DND-41 (cell line): ENCODE results near the gene CTRB2.
"Not testable (repeated sequence)": the region's sequence is repeated elsewhere in the genome, so short reads cannot be mapped to it uniquely, and the experiment has no call there.

Experiments used
- ATAC-seq: fragments of 200-7000 bp; cut with Tn5 transposase; 3 replicates; pipeline ENCODE4 v1.9.1; 2021; ENCODE audit warnings: low read depth; ENCODE audit not compliant: insufficient read depth
- DNase-seq: peaks from one replicate; pipeline ENCODE4 v3.0.0-alpha.2; 2020
- H2AFZ ChIP-seq: 2 replicates; pipeline ENCODE4 v1.6.0; 2012; ENCODE audit warnings: low read depth, low read length
- H3K27ac ChIP-seq: 2 replicates; pipeline ENCODE4 v1.5.1; 2012; ENCODE audit warnings: low read length, inconsistent platforms
- H3K27me3 ChIP-seq: fragments of 200-600 bp; sonication (generic); 2 replicates; pipeline ENCODE4 v1.6.0; 2012; ENCODE audit warnings: low read length, mild to moderate bottlenecking, inconsistent platforms; ENCODE audit not compliant: insufficient read depth, poor library complexity
- H3K36me3 ChIP-seq: 2 replicates; pipeline ENCODE4 v1.5.1; 2012; ENCODE audit warnings: low read length, inconsistent platforms; ENCODE audit not compliant: insufficient read depth
- H3K4me1 ChIP-seq: 2 replicates; pipeline ENCODE4 v1.5.1; 2012; ENCODE audit warnings: mild to moderate bottlenecking, low read length; ENCODE audit not compliant: insufficient read depth
- H3K4me2 ChIP-seq: 2 replicates; pipeline ENCODE4 v1.6.0; 2012; ENCODE audit warnings: mild to moderate bottlenecking, moderate library complexity, low read length, inconsistent platforms; ENCODE audit not compliant: insufficient read depth
- H3K4me3 ChIP-seq, 2 experiments: fragments of 200-600 bp in 1 of 2; shearing (Covaris generic) in 1 of 2; 2 replicates each; pipeline ENCODE4 v1.5.1; 2012 to 2016; ENCODE audit warnings: inconsistent platforms in 2 of 2, low read length in 2 of 2, mild to moderate bottlenecking in 2 of 2, low read depth in 1 of 2, moderate library complexity in 1 of 2
- H3K79me2 ChIP-seq: 2 replicates; pipeline ENCODE4 v1.6.0; 2012; ENCODE audit warnings: low read length, inconsistent platforms; ENCODE audit not compliant: insufficient read depth
- H3K9ac ChIP-seq: 2 replicates; pipeline ENCODE4 v1.6.0; 2012; ENCODE audit warnings: low read depth, mild to moderate bottlenecking, inconsistent platforms, low read length, moderate library complexity
- H3K9me3 ChIP-seq: 2 replicates; pipeline ENCODE4 v1.5.1; 2012; ENCODE audit warnings: low read length, moderate library complexity, mild to moderate bottlenecking, inconsistent platforms; ENCODE audit not compliant: insufficient read depth, severe bottlenecking
- H4K20me1 ChIP-seq: 2 replicates; pipeline ENCODE4 v1.6.0; 2012; ENCODE audit warnings: low read length; ENCODE audit not compliant: insufficient read depth
- CTCF ChIP-seq: IDR thresholded peaks from 2 replicates; pipeline ENCODE4 v1.5.1; 2012; ENCODE audit warnings: borderline replicate concordance, low read length, moderate library complexity, mild to moderate bottlenecking; ENCODE audit not compliant: poor library complexity, severe bottlenecking; ENCODE audit errors: extremely low read depth
- EZH2 ChIP-seq: IDR thresholded peaks from 3 replicates; pipeline ENCODE4 v1.6.1; 2012; ENCODE audit warnings: borderline replicate concordance, low read depth, mild to moderate bottlenecking, moderate library complexity, low read length, inconsistent platforms; ENCODE audit not compliant: severe bottlenecking

Gene CTRB2

GRCh38 chr16:75209944-75210343, 3.0 kb upstream of the CTRB2 start:
- H4K20me1 ChIP-seq: no peaks in the 10 kb centered on the region
- ATAC-seq (no peak), DNase-seq (no peak)
- no peak overlapping the region for H3K27ac ChIP-seq
- H2AFZ ChIP-seq: no peak overlapping the region
- TF ChIP-seq EZH2 (no peak), CTCF (no peak)
- no peaks in the 10 kb centered on the region for H3K36me3 ChIP-seq
- no peaks in the 10 kb centered on the region for H3K79me2 ChIP-seq
- no peak overlapping the region for H3K4me2 ChIP-seq
- no peaks in the 10 kb centered on the region for H3K4me1 ChIP-seq
- H3K9me3 ChIP-seq: no peaks in the 10 kb centered on the region
- no peak overlapping the region for H3K4me3 ChIP-seq
- no peaks in the 10 kb centered on the region for H3K27me3 ChIP-seq
- no peak overlapping the region for H3K9ac ChIP-seq

- not testable (repeated sequence) for H3K4me2 ChIP-seq, H3K9ac ChIP-seq, H3K27ac ChIP-seq, H3K36me3 ChIP-seq, H3K27me3 ChIP-seq, H3K79me2 ChIP-seq, DNase-seq, ATAC-seq, H2AFZ ChIP-seq, H3K4me1 ChIP-seq, H3K4me3 ChIP-seq, H4K20me1 ChIP-seq, H3K9me3 ChIP-seq
Observed at GRCh38 chr16:75209514-75209913, 2.6 kb upstream of the CTRB2 start.

GRCh38 chr16:75208861-75209505, 2.0 kb upstream of the CTRB2 start:
- no peak overlapping the region for H3K4me3 ChIP-seq
- H3K27me3 ChIP-seq: no peaks in the 10 kb centered on the region
- no peak overlapping the region for H3K4me2 ChIP-seq
- no peaks in the 10 kb centered on the region for H4K20me1 ChIP-seq
- H3K4me1 ChIP-seq: no peaks in the 10 kb centered on the region
- no peaks in the 10 kb centered on the region for H3K9me3 ChIP-seq
- no peak for ATAC-seq
- no peak for DNase-seq
- no peaks in the 10 kb centered on the region for H3K79me2 ChIP-seq
- no peak overlapping the region for H2AFZ ChIP-seq
- H3K36me3 ChIP-seq: no peaks in the 10 kb centered on the region
- no peak overlapping the region for H3K27ac ChIP-seq
- no peak overlapping the region for H3K9ac ChIP-seq
- no peak for TF ChIP-seq EZH2
- no peak for TF ChIP-seq CTCF

DNA sequence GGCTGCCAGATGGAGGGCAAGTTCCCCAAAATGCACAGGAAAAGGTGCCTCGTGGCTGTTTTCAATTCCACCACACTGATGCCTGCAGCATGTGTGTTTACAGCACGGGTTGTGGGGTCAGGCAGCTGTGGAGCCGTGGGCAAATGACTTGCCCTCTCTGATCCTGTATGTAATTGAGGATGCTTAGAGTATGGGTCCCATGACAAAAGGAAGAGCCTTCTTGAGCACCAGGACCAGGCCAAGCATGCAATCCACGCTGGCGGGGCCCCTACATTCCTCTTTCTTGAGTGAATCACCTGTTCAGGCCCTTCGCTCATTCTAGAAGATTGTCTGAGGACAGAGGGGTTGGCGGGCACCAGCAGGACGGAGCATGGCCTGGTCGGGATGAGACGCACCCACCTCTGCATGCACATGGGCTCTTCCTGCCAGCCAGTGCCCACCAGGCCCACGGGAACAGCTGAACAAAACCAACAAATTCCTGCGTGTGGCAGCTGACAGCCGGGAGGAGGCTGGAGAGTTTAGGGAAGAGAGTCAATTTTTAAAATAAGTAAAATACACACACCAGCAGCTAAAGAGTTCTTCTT, 1.4 kb upstream of the CTRB2 start:
- no peak for ATAC-seq
- Histone ChIP-seq H4K20me1 (no peaks in the 10 kb centered on the region), H3K4me3 (no peak overlapping the region), H3K79me2 (no peaks in the 10 kb centered on the region), H3K4me1 (no peaks in the 10 kb centered on the region), H3K27ac (no peak overlapping the region), H2AFZ (no peak overlapping the region), H3K9me3 (no peaks in the 10 kb centered on the region), H3K36me3 (no peaks in the 10 kb centered on the region), H3K4me2 (no peak overlapping the region), H3K9ac (no peak overlapping the region), H3K27me3 (no peaks in the 10 kb centered on the region)
- TF ChIP-seq CTCF: no peak
- no peak for TF ChIP-seq EZH2
- no peak for DNase-seq
